Smooth muscle cell (in vitro differentiated cells): ENCODE measurements around the gene LMAN1. TPM values are rescaled to one million over a fixed set of nuclear protein-coding genes. Genes with fewer than 3 reads are reported as not detected.

Source experiments
- DNase-seq: peaks from one replicate; lab custom pipeline; 2025; ENCODE audit not compliant: unreplicated experiment; lab: John Stamatoyannopoulos, UW
- H2AFZ ChIP-seq: fragments of 200-600 bp; sonication (generic); 2 replicates; pipeline ENCODE4 v1.6.0; 2016; ENCODE audit warnings: antibody characterized with exemption, low read depth, mild to moderate bottlenecking
- H3F3A ChIP-seq: fragments of 200-600 bp; sonication (generic); 2 replicates; pipeline ENCODE4 v1.6.0; 2017; ENCODE audit warnings: antibody characterized with exemption, low read depth
- H3K27ac ChIP-seq: fragments of 200-600 bp; sonication (generic); 2 replicates; pipeline ENCODE4 v1.5.1; 2016; ENCODE audit warnings: low read depth, mild to moderate bottlenecking
- H3K27me3 ChIP-seq: fragments of 200-600 bp; sonication (generic); 2 replicates; pipeline ENCODE4 v1.6.1; 2016; ENCODE audit warnings: low read depth, mild to moderate bottlenecking
- H3K36me3 ChIP-seq: fragments of 200-600 bp; sonication (generic); 2 replicates; pipeline ENCODE4 v1.5.1; 2016; ENCODE audit warnings: low read depth
- H3K4me1 ChIP-seq: fragments of 200-600 bp; sonication (generic); 2 replicates; pipeline ENCODE4 v1.5.1; 2016; ENCODE audit warnings: low read depth
- H3K4me2 ChIP-seq: fragments of 200-600 bp; sonication (generic); 2 replicates; pipeline ENCODE4 v1.6.0; 2016; ENCODE audit warnings: mild to moderate bottlenecking
- H3K4me3 ChIP-seq: fragments of 200-600 bp; sonication (generic); 2 replicates; pipeline ENCODE4 v1.5.1; 2016; ENCODE audit warnings: mild to moderate bottlenecking
- H3K79me2 ChIP-seq: fragments of 200-600 bp; sonication (generic); 2 replicates; pipeline ENCODE4 v1.6.0; 2016; ENCODE audit warnings: low read depth, mild to moderate bottlenecking
- H3K9ac ChIP-seq: fragments of 200-600 bp; sonication (generic); 2 replicates; pipeline ENCODE4 v1.6.0; 2016; ENCODE audit warnings: low read depth
- H3K9me3 ChIP-seq: fragments of 200-600 bp; sonication (generic); replicated peaks from 2 replicates; pipeline ENCODE4 v1.5.1; 2016; ENCODE audit warnings: low read depth
- H4K20me1 ChIP-seq: fragments of 200-600 bp; sonication (generic); 2 replicates; pipeline ENCODE4 v1.6.0; 2016; ENCODE audit warnings: low read depth
- WGBS: methylation state at CpG from one replicate; pipeline ENCODE4 v1.1.7; 2016; ENCODE audit warnings: low lambda C conversion rate; 5-methylcytosine and 5-hydroxymethylcytosine counted together
- polyA plus RNA-seq: library from polyadenylated mRNA; unstranded; fragments of >200 nt; fragmentation: Nextera tagmentation; extraction: Ambion mirVana; gene quantifications from 2 replicates; pipeline ENCODE4 v1.2.1, GENCODE V29; 2016
- total RNA-seq: library from RNA; depleted of rRNA; stranded (reverse); fragments of >200 nt; gene quantifications from 2 replicates; pipeline ENCODE4 v1.2.3, GENCODE V29; 2014
- TF ChIP-seq, protein P1 (sequence below): fragments of 200-600 bp; sonication (generic); IDR thresholded peaks from 2 replicates; pipeline ENCODE4 v1.5.1; 2017; ENCODE audit warnings: borderline replicate concordance, mild to moderate bottlenecking, antibody characterized with exemption; ENCODE audit not compliant: insufficient read depth, poor library complexity, severe bottlenecking

LMAN1 gene
- total and polyA plus RNA-seq, 2 experiments from 2014 or later: 120 to 206 TPM

DNA sequence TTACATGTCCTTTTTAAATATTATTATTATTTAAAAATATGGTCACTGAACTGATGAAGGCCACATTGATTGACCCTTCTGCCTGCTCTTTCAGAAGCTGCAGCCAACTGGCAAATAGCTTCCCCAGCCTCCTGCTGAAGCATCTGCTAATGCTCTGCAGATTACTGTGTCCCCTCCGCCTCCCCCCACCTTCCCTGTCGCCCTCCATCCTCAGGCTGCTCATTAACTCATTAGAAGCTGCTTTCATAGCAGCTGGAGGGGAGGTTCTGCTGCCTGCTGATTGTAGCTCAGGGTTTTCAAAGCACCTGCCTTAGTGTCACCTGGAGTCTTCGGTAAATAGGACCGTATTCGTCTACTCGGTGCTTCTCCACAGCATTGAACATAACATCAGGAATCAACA is 24.8 kb upstream of the LMAN1 start:
- H2AFZ ChIP-seq: no peak overlapping the region
- H3K9ac ChIP-seq: no peak overlapping the region
- 71% methylated on average over 6 of the region's 6 CpGs for WGBS
- H3K4me3 ChIP-seq: no peak overlapping the region
- peaks cover 78% of the 10 kb centered on the region for H3K27me3 ChIP-seq
- H3K36me3 ChIP-seq: no peaks in the 10 kb centered on the region
- no peaks in the 10 kb centered on the region for H3K9me3 ChIP-seq
- TF ChIP-seq, protein P1, sequence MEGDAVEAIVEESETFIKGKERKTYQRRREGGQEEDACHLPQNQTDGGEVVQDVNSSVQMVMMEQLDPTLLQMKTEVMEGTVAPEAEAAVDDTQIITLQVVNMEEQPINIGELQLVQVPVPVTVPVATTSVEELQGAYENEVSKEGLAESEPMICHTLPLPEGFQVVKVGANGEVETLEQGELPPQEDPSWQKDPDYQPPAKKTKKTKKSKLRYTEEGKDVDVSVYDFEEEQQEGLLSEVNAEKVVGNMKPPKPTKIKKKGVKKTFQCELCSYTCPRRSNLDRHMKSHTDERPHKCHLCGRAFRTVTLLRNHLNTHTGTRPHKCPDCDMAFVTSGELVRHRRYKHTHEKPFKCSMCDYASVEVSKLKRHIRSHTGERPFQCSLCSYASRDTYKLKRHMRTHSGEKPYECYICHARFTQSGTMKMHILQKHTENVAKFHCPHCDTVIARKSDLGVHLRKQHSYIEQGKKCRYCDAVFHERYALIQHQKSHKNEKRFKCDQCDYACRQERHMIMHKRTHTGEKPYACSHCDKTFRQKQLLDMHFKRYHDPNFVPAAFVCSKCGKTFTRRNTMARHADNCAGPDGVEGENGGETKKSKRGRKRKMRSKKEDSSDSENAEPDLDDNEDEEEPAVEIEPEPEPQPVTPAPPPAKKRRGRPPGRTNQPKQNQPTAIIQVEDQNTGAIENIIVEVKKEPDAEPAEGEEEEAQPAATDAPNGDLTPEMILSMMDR: no peak
- H4K20me1 ChIP-seq: no peaks in the 10 kb centered on the region
- no peaks in the 10 kb centered on the region for H3K79me2 ChIP-seq
- DNase-seq: no peak
- H3F3A ChIP-seq: no peaks in the 10 kb centered on the region
- H3K27ac ChIP-seq: no peak overlapping the region
- no peak overlapping the region for H3K4me2 ChIP-seq
- H3K4me1 ChIP-seq: peaks cover 51% of the 10 kb centered on the region

DNA sequence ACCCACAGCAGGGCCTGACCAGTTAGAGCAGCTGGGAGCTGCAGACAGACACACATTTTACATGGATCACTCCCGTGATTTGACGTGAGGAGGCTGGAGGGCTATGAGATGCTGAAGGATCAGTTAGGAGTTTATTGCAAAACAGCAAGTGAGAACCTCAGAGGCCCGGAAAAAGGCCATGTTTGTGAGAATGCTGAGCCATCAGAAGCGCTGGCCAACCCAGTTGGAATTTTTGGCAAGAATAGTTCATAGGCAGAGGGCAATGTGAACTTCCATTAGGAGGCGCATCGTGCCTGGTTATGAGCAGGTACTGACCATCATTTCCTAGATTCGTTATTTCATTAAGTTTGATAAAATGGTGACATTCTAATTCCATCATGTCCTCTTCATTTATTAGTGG is 23.3 kb upstream of the LMAN1 start:
- Histone ChIP-seq H2AFZ (no peak overlapping the region), H3K4me3 (no peak overlapping the region), H3K27me3 (peaks cover 80% of the 10 kb centered on the region), H4K20me1 (no peaks in the 10 kb centered on the region), H3K9me3 (no peaks in the 10 kb centered on the region), H3K79me2 (no peaks in the 10 kb centered on the region), H3K4me1 (peaks cover 46% of the 10 kb centered on the region), H3K27ac (no peak overlapping the region), H3K36me3 (no peaks in the 10 kb centered on the region), H3K9ac (no peak overlapping the region), H3K4me2 (no peak overlapping the region), H3F3A (no peaks in the 10 kb centered on the region)
- TF ChIP-seq, protein P1: no peak
- 87% methylated on average over 7 of the region's 7 CpGs for WGBS
- DNase-seq: no peak

DNA sequence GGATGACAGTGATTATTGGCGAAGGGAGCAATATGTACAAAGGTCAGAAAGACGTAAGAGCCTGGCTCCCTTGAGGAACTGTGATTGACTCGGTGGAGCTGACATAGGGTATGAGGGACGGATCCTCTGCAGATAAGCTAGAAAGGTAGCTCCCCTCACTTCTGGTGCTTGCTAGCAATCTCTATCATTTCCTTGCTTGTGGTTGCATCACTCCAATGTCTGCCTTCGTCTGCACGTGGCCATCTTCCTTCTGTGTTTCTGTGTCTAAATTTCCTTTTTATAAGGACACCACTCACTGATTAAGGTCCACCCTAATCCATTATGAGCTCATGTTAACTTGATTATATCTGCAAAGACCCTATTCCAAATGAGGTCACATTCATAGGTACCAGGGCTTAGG is 22.9 kb upstream of the LMAN1 start:
- no peak overlapping the region for H3K4me3 ChIP-seq
- H3K4me1 ChIP-seq: peaks cover 47% of the 10 kb centered on the region
- TF ChIP-seq, protein P1: no peak
- H2AFZ ChIP-seq: no peak overlapping the region
- peaks cover 79% of the 10 kb centered on the region for H3K27me3 ChIP-seq
- H4K20me1 ChIP-seq: no peaks in the 10 kb centered on the region
- H3K36me3 ChIP-seq: no peaks in the 10 kb centered on the region
- 82% methylated on average over 6 of the region's 6 CpGs for WGBS
- no peaks in the 10 kb centered on the region for H3F3A ChIP-seq
- no peak for DNase-seq
- H3K9ac ChIP-seq: no peak overlapping the region
- no peaks in the 10 kb centered on the region for H3K79me2 ChIP-seq
- H3K9me3 ChIP-seq: no peaks in the 10 kb centered on the region
- H3K27ac ChIP-seq: no peak overlapping the region
- H3K4me2 ChIP-seq: no peak overlapping the region

DNA sequence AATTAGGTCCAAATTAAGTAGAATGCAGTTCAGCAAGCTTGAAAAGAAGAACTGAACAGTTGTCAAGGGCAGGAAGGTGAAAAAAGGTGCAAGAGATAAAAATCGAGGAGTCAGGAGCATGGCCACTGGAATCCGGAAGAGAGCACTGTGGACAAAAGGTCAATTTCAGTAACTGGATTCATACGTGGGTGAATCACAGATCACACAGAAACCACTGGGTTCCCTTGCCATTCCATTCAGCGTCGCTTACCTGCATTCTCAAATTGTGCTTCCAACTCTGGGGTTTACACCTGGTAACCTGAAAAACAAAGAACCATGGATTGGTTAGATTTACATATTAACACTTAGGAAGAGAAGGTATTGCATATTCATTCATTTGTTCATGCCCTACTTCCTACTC is 21.6 kb upstream of the LMAN1 start:
- WGBS: 77% methylated on average over 5 of the region's 5 CpGs
- H3K4me1 ChIP-seq: peaks cover 47% of the 10 kb centered on the region
- H3K79me2 ChIP-seq: no peaks in the 10 kb centered on the region
- no peak overlapping the region for H2AFZ ChIP-seq
- no peaks in the 10 kb centered on the region for H4K20me1 ChIP-seq
- TF ChIP-seq, protein P1: no peak
- H3K9ac ChIP-seq: no peak overlapping the region
- H3K27me3 ChIP-seq: peaks cover 71% of the 10 kb centered on the region
- H3K4me3 ChIP-seq: no peak overlapping the region
- no peaks in the 10 kb centered on the region for H3K9me3 ChIP-seq
- no peak for DNase-seq
- H3K27ac ChIP-seq: no peak overlapping the region
- no peaks in the 10 kb centered on the region for H3K36me3 ChIP-seq
- H3K4me2 ChIP-seq: no peak overlapping the region
- H3F3A ChIP-seq: no peaks in the 10 kb centered on the region
